GM12872 (cell line): ENCODE measurements around the gene ARHGAP36.

Experiments used
- CTCF ChIP-seq: IDR thresholded peaks from 3 replicates; pipeline ENCODE4 v1.5.1; 2011; ENCODE audit warnings: low read depth, mild to moderate bottlenecking, low read length, moderate library complexity; ENCODE audit not compliant: insufficient read depth

Gene ARHGAP36

DNA sequence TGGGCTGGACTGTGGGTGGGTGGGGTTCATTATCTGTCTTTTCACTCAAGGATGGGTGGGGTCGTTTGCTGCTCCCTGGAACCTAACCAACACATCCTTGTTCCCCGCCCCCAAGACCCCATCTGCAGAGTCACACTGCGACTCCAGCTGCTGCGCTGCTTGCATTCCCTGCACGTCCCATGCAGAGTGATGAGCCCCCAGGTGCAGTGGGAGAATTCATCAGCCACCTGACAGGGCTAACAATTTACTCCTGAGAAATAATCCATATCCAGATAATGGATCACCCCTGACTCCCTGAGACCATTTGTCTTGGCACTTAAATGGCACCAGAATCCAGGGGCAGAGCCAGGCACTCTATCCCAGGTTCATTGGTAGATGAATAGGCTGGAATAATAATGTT lies 12.4 kb upstream of the ARHGAP36 start:
- TF ChIP-seq CTCF, result no peak

GRCh38 chrX:131046596-131046995 lies 11.6 kb upstream of the ARHGAP36 start:
- TF ChIP-seq CTCF, result no peak

GRCh38 chrX:131047180-131047579 lies 11.0 kb upstream of the ARHGAP36 start:
- no peak for TF ChIP-seq CTCF

DNA sequence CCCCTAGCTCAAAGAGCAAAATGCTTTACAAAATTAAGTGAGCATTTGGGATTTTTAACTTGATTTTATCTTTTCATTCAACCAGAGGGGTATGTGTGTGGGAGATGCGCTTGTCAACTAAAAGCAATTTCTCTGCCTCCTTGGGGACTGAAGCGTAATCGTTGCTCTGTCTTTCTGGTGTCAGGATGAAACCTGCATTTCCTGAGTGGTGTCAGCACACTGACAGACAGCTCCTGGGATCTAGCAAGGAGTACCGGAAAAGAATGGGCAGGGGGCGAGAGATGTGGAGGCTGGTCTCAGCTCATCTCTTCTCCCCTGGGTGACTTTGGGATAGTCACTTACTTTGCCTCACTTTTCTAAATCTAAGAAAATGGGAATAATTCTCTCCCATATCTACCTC lies 5.1 kb upstream of the ARHGAP36 start:
- no peak for TF ChIP-seq CTCF

DNA sequence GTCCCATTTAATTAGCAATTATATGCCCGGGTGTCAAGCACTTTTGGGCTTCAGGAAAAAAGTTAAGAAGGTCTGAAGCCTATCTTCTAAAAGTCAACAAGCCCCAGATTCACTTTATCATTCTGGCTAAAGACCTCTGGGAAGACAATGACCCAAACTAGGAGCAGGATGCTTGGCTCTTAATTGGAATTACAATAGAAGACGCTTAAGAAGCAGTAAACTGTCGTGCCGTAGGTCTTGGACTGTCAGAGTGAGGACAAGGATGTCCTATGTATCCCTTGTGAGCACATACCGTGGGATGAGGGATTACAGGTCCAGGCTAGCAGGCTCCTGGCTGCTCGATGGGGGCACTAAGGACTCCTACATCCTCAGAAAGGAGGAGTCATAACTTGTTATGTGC lies 3.2 kb upstream of the ARHGAP36 start:
- TF ChIP-seq CTCF, result no peak

- no peak for TF ChIP-seq CTCF
Observed at GRCh38 chrX:131057706-131058105, 440 bp upstream of the ARHGAP36 start.

GRCh38 chrX:131059246-131059645 lies 1.1 kb downstream of the ARHGAP36 start:
- TF ChIP-seq CTCF, result no peak

- no peak for TF ChIP-seq CTCF
Observed at GRCh38 chrX:131060147-131060546, 2.0 kb downstream of the ARHGAP36 start.
